NCI-H774 (cell line): ENCODE results near the gene ABHD16A.

ENCODE experiments used
- DNase-seq: peaks from one replicate; lab custom pipeline; 2025; lab: John Stamatoyannopoulos, UW

Gene ABHD16A

DNA sequence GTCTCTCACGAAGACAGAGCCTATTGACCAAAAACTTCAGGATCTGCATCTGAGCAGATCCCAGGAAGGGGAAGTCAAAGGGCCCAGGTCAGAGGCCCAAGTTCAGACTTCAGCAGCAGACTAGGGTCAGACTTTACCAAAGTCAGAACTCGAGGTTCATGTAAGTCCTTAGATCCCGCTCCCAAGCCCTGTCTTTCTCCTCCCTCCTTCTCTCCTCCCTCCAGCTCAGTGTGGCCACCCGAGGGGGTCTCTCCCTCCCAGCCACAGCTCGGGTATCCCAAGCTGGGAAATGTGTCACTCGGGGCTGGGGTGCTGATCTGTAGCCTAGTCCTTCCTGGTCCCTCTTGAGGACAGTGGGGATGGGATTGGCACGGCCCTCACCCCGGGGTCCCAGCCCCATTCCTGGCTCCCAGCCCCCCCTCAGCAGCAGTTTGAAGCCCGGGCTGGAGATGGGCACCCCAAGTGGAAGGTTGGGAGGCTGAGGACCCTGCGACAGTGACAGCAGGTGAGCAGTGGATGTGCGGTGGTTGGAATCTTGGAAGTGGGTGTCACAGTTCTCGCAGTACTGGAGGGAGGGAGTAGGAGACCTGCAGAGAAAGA is 40.9 kb downstream of the ABHD16A start:
- no peak for DNase-seq

GRCh38 chr6:31661262-31662123 is 41.6 kb downstream of the ABHD16A start:
- no peak for DNase-seq

- DNase-seq: peak; percentile 79
These were observed 42.5 kb downstream of the ABHD16A start, which contains the start of gene C6orf47 for GRCh38 chr6:31660381-31661261. Gene C6orf47 (minus strand): TSS chr6:31660778. CDS start chr6:31659947, 831 bp downstream.

DNA sequence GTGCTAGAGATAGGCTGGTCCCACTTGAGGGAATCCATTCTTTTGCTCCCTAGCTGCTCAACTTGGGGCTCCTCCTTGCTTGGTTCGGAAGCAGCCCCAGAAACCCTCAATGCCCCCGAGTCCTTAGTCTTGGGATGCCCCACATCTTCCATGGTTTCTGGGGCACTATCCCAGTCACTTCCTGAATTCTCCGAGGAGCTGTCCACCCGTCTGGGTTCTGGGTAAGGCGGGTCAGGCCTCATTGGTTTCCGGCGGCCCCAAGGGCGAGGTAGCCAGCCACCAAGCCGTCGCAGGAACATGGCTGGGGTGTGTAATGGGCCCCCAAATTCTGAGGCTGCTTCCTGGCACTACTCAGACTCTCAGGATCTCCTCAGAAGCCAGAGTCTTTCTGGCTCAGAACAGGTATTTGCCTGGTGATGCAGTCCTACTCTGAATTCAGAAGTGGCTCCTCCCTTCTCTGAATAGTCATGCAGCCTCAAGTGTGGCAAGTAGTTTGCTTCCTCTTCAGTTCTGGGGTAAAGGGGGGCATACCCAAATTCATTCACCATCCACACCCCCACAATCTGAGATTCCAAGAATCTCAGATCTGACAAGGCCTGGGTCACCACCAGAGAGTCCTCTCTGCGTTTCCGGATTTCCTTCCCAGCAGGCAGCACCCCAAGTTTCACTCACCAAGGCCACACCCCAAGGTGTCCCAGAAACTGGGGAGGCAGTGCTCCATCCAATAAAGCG is 43.3 kb downstream of the ABHD16A start:
- DNase-seq: peak; percentile 0

GRCh38 chr6:31658983-31659648 is 44.0 kb downstream of the ABHD16A start:
- no peak for DNase-seq

DNA sequence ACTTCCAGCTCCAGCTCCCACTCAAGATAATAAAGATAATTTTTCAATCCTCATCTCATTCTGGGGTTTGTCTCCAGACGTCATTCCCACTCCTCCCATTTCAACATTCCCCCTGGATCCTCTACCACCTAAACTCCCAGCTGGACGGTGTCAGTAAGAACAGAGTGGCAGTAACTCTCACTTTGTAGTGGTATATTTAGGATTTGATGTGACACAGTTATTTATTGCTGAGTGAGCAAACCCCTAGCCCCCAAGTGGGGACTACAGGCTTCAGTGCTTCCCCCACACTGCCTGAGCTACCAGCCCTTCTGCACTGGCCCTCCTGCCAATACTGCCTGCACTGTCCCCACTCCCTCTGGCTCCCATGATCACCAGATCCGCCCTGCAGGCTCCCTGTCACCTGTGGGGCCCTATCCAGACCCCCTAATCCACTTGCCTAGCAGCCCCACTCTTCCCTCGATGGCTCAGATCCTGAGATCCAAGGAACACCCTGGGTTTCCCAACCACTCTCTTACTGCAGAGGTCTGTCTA is 44.9 kb downstream of the ABHD16A start:
- no peak for DNase-seq

DNA sequence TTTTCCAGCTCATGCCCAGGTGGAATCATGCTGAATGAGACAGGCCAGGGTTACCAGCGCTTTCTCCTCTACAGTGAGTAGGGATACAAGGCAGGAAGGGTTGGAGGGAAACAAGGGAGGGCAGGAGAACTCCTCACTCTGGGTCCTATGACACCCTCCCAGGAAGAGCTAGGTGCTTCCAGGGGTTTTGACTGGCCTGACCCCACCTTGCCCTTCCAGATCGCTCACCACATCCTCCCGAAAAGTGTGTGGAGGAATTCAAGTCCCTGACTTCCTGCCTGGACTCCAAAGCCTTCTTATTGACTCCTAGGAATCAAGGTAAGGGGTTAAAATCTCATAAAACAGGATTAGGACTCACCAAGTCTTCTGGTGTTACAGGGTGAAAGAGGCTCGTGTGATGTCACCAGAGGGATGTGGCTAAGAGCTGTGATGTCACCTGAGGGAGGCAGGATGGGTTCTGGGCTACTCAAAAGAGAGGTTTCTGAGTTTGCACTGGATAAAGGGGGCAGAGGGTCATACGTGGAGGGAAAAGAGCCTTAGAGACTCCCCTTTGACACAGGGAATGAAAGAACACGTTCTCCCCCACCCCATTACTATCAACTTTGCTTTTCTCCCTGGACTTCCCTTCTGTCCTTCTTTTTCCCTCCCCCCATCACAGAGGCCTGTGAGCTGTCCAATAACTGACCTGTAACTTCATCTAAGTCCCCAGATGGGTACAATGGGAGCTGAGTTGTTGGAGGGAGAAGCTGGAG is 45.5 kb downstream of the ABHD16A start:
- no peak for DNase-seq

- DNase-seq: no peak
These were observed 47.5 kb downstream of the ABHD16A start, which contains the start of gene APOM for GRCh38 chr6:31655349-31656237. Gene APOM (plus strand): TSS chr6:31655894. CDS start chr6:31655967, 73 bp downstream.

DNA sequence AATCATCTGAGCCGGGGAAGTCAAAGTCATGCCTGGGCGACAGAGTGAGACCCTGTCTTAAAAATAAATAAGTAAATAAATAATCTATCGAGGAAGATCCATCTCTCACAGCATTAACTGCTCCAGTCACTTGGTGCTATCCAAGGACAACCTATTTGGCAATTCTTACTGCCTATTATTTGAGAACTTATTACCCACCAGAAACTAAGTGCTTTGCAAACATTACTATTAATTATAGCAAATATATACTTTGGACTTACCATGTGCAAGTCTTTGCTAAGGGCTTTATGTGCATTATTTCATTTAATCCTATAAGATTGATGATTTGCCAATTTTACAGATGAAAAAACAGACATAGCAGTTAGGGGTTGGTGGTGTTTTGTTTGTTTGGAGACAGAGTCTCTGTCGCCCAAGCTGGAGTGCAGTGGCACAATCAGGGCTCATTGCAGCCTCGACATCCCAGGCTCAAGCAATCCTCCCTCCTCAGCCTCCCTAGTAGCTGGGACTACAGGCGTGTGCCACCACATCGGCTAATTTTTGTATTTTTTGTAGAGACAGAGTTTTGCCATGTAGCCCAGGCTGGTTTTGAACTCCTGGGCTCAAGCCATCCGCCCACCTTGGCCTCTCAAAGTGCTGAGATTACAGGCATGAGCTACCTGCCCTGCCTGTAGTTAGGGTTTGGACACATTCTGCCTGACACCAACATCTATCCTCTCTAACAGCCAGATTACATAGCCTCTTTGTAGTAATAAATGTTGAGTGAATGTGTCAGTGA is 48.4 kb downstream of the ABHD16A start:
- DNase-seq: no peak

DNA sequence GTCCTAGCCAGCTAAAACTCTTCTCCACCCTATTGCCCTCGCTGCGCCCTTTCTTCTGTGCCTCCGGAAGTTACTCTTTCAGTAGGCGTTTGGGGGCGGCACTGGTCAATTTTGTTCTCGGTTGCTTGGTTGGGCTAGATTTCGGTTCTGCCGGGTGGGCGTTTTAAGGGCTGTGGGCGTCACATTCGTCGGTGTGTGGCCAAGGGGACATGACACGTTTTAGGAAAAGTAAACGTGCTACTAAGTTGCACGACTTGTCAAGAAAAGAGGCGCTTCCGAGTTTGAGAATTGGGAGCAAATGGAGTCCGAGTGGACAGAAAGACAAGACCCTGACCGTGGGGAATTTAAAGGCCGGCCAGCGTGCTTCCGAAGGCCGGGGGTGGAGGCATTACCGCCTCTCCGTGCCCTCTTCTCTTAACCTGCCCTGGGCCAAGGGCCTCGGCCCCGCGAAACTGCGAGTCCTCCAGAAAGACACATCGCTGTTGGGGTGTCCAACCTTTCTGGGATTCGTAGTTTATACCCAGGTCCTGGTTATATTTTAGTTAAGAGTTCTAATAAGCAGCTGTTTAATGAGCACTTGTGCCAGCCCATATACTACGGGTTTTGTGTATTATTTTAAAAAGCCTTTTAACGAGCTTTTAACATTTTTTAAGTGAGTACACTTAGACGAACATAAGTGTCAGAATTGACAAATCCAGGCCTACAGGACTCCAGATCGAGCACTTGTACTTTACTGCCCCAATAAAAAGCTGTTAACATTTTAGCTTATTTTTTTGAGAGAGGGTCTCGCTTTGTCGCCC is 50.0 kb downstream of the ABHD16A start:
- peak; percentile 91 for DNase-seq

- peak; percentile 37 for DNase-seq
These were observed 51.4 kb downstream of the ABHD16A start for GRCh38 chr6:31651602-31652191.

DNA sequence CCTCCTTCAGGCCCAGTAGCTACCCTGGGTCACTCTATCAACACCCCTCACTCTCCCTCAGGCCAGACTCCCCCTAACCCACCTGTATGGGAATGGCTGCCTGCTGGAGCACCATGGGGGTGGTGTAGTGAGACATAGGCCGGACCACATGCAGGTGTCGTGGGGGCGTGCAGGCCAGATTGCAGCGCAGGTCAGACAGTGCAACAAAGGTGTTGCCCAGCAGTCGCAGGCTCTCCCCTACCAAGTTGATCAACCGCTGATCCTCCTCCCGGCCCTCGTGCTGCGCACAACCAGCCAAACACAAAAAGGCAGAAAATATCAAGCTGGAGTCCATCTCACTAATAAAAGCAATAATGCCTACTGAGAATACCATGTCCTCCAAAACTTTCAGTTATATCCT is 57.8 kb downstream of the ABHD16A start:
- DNase-seq: no peak

GRCh38 chr6:31643818-31644454 is 59.2 kb downstream of the ABHD16A start:
- DNase-seq: no peak

GRCh38 chr6:31642798-31643570 is 60.1 kb downstream of the ABHD16A start:
- DNase-seq: no peak

DNA sequence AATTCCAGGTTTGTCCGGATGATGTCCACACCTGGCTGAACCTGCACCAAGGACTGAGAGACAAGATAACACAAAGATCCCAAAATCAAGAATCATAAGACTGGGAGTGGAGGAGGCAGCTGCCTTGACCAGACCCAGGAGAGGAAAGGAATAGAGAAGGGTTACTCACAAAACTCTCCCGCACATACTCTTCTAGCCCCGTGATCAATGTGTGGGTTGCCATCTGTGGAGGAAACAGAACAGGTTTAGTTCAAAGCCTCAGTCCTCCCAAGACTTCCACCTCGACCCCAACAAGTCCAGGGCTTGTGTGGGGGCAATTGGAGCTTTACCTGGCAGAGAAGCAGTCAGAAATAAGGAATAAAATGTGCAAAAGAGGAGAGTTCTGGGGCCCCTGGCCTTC is 61.8 kb downstream of the ABHD16A start:
- no peak for DNase-seq

DNA sequence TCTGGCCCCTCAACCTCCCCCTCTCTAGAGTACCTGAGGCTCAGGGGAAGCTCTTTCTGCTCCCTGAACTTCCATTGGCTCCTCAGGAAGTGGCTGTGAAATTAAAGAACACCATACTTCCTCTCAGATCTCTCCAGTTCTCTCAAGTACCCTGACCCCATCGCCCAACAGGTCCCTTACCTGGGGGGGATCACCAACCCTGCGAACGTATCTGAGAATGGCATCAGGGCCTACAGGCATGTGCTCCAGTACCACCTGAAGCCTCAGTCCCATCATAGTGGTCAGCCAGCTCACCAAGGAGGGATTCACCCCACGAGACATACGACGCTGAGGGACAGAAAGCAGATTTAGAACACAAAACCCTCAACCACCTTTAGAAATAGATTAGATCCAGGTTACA is 62.5 kb downstream of the ABHD16A start:
- DNase-seq: no peak
